ENCODE data around the gene TXNL4A.

TXNL4A gene

DNA sequence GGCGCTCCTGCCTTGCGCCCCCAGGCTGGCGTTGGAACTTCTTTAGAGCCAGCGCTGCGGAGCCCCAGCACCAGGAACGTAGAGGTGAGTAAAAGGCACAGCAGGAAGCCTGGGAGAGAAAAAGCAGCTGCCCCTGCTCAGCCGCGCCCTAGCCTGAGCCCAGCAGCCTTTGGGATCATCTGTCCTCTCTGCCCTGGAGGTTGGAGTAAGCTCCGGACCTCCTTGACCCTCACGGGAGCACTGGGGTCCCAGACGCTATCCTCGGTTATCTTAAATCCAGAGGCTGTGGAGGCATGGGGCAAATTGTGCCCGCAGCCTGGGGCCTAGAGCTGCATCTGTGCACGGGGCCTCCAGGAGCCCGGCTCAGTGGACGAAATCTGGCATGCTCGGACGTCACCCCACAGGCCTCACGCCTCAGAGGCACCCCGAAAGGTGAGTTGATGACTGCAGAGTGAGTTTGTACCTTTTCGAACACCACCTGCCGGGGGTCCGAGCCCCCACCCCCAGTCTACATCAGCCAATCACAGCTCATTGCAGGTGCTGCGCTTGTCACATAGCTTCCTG lies 35.3 kb downstream of the TXNL4A start:
- Mint-ChIP-seq H3K27ac (peak overlapping the region; percentile 31), H3K4me3 (peak overlapping the region; percentile 50), H3K9me3 (no peaks in the 10 kb centered on the region), H3K36me3 (ENCODE audit: low read depth) (peaks cover 3% of the 10 kb centered on the region), H3K27me3 (ENCODE audit: low read depth) (no peaks in the 10 kb centered on the region), H3K4me1 (ENCODE audit: low read depth) (peaks cover 18% of the 10 kb centered on the region)
- no peak for DNase-seq (ENCODE audit: low spot score)

DNA sequence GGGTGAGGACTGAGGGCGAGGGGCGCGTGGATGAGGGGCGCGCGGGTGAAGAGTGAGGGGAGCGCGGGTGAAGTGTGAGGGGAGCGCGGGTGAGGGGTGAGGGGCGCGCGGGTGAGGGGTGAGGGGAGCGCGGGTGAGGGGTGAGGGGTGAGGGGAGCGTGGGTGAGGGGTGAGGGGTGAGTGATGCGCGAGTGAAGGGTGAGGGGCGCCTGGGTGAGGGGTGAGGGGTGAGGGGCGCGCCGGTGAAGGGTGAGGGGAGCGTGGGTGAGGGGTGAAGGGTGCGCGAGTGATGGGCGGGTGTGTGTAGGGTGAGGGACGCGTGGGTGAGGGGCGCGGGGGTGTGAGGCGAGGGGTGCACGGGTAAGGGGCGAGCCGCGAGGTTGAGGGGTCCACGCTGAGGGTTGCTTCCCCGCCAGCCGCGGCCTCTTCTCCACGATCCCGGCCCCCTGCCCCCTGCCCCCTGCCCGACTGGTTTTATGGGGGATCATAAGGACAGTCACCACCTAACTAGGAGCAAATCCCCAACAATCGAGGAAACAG lies 35.8 kb downstream of the TXNL4A start:
- Mint-ChIP-seq H3K9me3 (no peaks in the 10 kb centered on the region), H3K4me3 (no peak overlapping the region)

GRCh38 chr18:79951545-79952455 lies 36.6 kb downstream of the TXNL4A start, which contains the start of gene SLC66A2:
SLC66A2 (minus strand) TSS chr18:79951653; CDS start chr18:79950926, 727 bp downstream.
- peaks cover 3% of the 10 kb centered on the region for H3K36me3 Mint-ChIP-seq (ENCODE audit: low read depth)
- H3K4me1 Mint-ChIP-seq (ENCODE audit: low read depth): peaks cover 18% of the 10 kb centered on the region
- no peaks in the 10 kb centered on the region for H3K9me3 Mint-ChIP-seq
- no peaks in the 10 kb centered on the region for H3K27me3 Mint-ChIP-seq (ENCODE audit: low read depth)
- H3K27ac Mint-ChIP-seq: peak within 1 kb of the TSS; percentile 83
- peak; percentile 90 for DNase-seq (ENCODE audit: low spot score)
- peak within 1 kb of the TSS; percentile 88 for H3K4me3 Mint-ChIP-seq

More for the DNA sequence above, 35.8 kb downstream of the TXNL4A start:
- no peak for DNase-seq (ENCODE audit: low spot score)
- Mint-ChIP-seq H3K27me3 (ENCODE audit: low read depth) (no peaks in the 10 kb centered on the region), H3K4me1 (ENCODE audit: low read depth) (peaks cover 18% of the 10 kb centered on the region), H3K36me3 (ENCODE audit: low read depth) (peaks cover 3% of the 10 kb centered on the region), H3K27ac (no peak overlapping the region)

DNA sequence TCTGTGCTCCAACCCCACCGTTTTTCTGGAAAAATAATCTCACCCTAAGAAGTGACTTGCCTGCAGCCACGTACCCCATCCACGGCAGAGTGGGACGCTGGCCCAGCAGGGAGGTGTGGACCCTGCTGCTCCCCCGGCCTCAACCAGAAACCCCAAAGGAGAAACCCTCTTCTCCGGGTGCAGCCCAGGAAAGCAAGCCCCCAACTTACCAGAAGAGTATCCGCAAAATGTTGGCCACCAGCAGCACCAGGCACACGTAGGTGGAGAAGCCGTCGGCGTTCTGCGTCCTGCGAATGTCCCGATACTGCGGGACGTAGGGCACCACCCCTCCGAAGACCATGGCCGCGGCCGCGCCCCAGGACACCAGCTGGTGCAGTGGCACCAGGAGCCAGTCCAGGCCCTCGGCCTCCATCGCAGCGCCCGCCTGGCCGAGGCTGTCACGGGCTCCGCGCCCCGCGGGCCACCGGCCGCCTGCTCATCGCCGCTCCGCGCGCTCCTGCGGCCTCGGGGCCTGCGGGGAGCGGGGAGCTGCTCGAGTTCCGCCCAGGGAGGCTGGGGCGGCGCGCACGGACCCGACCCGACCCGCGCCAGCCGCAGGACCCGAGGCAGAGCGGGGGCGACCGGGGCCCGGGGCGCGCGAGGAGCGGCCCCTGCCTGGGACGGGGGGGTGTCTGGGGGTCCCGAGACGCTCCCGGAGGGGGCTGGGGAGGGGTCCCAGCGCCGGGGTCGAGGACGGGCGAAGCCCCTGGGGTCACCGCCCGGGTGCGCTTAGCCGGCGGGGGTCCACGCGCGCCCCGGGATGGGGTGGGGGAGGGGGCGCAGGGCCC lies 37.6 kb downstream of the TXNL4A start:
- Mint-ChIP-seq H3K9me3 (no peaks in the 10 kb centered on the region), H3K4me1 (ENCODE audit: low read depth) (peaks cover 18% of the 10 kb centered on the region), H3K27me3 (ENCODE audit: low read depth) (no peaks in the 10 kb centered on the region), H3K27ac (peak overlapping the region; percentile 83), H3K4me3 (peak overlapping the region; percentile 88), H3K36me3 (ENCODE audit: low read depth) (peaks cover 3% of the 10 kb centered on the region)
- no peak for DNase-seq (ENCODE audit: low spot score)

DNA sequence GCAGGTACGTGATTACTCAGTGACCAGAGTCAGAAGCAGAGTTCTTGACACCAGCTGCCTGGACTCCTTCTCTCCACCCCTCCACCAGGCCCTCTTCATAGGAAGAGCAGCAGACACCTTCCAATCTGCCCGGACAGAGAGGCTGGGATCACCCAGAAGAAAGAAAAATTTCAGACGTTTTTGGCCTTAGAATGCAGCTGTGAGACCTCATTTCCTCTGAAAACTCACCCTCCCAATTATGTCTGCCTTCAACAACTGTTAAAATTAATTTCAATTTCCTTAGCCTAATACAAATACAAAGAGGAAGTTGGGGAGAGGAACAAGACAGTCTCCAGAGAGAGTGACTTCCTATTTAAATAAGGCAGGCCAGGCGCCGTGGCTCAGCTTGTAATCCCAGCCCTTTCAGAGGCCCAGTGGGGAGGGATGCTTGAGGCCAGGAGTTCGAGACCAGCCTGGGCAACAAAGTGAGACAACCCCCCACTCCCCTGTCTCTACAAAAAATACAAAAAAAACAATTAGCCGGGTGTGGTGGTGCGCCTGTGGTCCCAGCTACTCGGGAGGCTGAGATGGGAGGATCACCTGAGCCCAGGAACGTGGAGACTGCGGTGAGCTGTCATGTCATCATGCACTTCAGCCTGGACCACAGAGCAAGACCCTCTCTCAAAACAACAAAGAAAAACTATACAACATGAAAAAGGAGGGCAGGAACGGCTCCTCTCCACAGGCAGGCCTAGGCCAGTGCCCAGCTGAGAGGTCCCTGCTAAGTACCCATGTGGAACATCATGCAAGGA lies 38.5 kb downstream of the TXNL4A start:
- Mint-ChIP-seq H3K9me3 (no peaks in the 10 kb centered on the region), H3K36me3 (ENCODE audit: low read depth) (peaks cover 3% of the 10 kb centered on the region), H3K27me3 (ENCODE audit: low read depth) (no peaks in the 10 kb centered on the region), H3K4me1 (ENCODE audit: low read depth) (peaks cover 17% of the 10 kb centered on the region), H3K27ac (peak overlapping the region; percentile 83), H3K4me3 (peak overlapping the region; percentile 88)
- no peak for DNase-seq (ENCODE audit: low spot score)

- Mint-ChIP-seq H3K36me3 (ENCODE audit: low read depth) (peaks cover 3% of the 10 kb centered on the region), H3K4me1 (ENCODE audit: low read depth) (peaks cover 20% of the 10 kb centered on the region), H3K4me3 (peak overlapping the region; percentile 21), H3K27me3 (ENCODE audit: low read depth) (no peaks in the 10 kb centered on the region), H3K27ac (no peak overlapping the region), H3K9me3 (no peaks in the 10 kb centered on the region)
- no peak for DNase-seq (ENCODE audit: low spot score)
These were observed 39.5 kb downstream of the TXNL4A start for GRCh38 chr18:79948719-79949411.

DNA sequence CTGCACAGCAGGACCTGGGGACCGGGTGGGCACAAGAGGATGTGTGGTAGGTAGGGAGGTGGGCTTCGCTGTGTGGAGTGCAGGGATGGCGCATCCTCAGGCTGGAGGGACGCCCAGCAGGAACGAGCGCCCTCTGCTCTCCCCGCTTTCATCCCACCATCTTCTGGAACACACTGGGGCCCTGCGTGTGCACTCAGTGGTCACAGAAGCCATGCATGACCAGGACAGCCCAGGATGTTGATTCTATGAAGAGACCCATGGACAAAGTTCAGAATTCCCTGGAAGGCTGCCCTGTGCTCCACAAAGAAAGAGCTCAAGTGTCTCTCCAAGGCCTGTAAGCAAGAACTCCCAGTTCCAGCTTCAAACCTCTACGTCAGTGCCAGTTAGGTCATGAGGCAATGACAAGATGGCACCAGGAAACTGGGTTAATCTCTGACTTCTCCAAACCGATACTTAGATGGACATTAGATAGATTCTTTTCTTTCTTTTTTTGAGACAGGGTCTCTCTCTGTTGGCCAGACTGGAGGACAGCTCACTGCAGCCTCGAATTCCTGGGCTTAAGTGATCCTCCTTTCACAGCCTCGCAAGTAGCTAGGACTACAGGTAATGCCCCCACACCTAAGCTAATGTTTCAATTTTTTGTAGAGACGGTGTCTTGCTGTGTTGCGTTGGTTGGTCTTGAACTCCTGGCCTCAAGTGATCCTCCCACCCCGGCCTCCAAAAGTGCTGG lies 40.3 kb downstream of the TXNL4A start:
- no peak overlapping the region for H3K27ac Mint-ChIP-seq
- H3K9me3 Mint-ChIP-seq: no peaks in the 10 kb centered on the region
- H3K4me3 Mint-ChIP-seq: no peak overlapping the region
- H3K4me1 Mint-ChIP-seq (ENCODE audit: low read depth): peaks cover 20% of the 10 kb centered on the region
- H3K36me3 Mint-ChIP-seq (ENCODE audit: low read depth): peaks cover 3% of the 10 kb centered on the region
- no peaks in the 10 kb centered on the region for H3K27me3 Mint-ChIP-seq (ENCODE audit: low read depth)
- no peak for DNase-seq (ENCODE audit: low spot score)

GRCh38 chr18:79947054-79947755 lies 41.2 kb downstream of the TXNL4A start:
- no peaks in the 10 kb centered on the region for H3K9me3 Mint-ChIP-seq
- no peak overlapping the region for H3K27ac Mint-ChIP-seq
- no peak overlapping the region for H3K4me3 Mint-ChIP-seq
- no peaks in the 10 kb centered on the region for H3K27me3 Mint-ChIP-seq (ENCODE audit: low read depth)
- H3K4me1 Mint-ChIP-seq (ENCODE audit: low read depth): peaks cover 20% of the 10 kb centered on the region
- DNase-seq (ENCODE audit: low spot score): no peak
- peaks cover 3% of the 10 kb centered on the region for H3K36me3 Mint-ChIP-seq (ENCODE audit: low read depth)

- H3K9me3 Mint-ChIP-seq: no peaks in the 10 kb centered on the region
- no peak for DNase-seq (ENCODE audit: low spot score)
- H3K36me3 Mint-ChIP-seq (ENCODE audit: low read depth): peaks cover 6% of the 10 kb centered on the region
- H3K4me1 Mint-ChIP-seq (ENCODE audit: low read depth): peaks cover 20% of the 10 kb centered on the region
- H3K27ac Mint-ChIP-seq: no peak overlapping the region
- H3K4me3 Mint-ChIP-seq: no peak overlapping the region
- H3K27me3 Mint-ChIP-seq (ENCODE audit: low read depth): no peaks in the 10 kb centered on the region
These were observed 43.0 kb downstream of the TXNL4A start for GRCh38 chr18:79945118-79946042.

GRCh38 chr18:79944746-79945117 lies 43.6 kb downstream of the TXNL4A start:
- Mint-ChIP-seq H3K36me3 (ENCODE audit: low read depth) (peaks cover 5% of the 10 kb centered on the region), H3K27ac (peak overlapping the region; percentile 45), H3K4me3 (peak overlapping the region; percentile 34), H3K27me3 (ENCODE audit: low read depth) (no peaks in the 10 kb centered on the region), H3K4me1 (ENCODE audit: low read depth) (peaks cover 14% of the 10 kb centered on the region), H3K9me3 (no peaks in the 10 kb centered on the region)
- DNase-seq (ENCODE audit: low spot score): no peak

- no peak for DNase-seq (ENCODE audit: low spot score)
- peaks cover 11% of the 10 kb centered on the region for H3K4me1 Mint-ChIP-seq (ENCODE audit: low read depth)
These were observed 44.1 kb downstream of the TXNL4A start for GRCh38 chr18:79944126-79944731.

More at GRCh38 chr18:79944126-79944731, 44.1 kb downstream of the TXNL4A start:
- Mint-ChIP-seq H3K27me3 (ENCODE audit: low read depth) (no peaks in the 10 kb centered on the region), H3K4me3 (peak overlapping the region; percentile 34), H3K27ac (peak overlapping the region; percentile 63), H3K36me3 (ENCODE audit: low read depth) (peaks cover 7% of the 10 kb centered on the region), H3K9me3 (no peaks in the 10 kb centered on the region)
